Stimulated activated CD4-positive, alpha-beta T cell treated with anti-CD3 and anti-CD28 coated beads, Interleukin-2, amount 100 ng/mL, for 48 hours (primary cell): ENCODE results near the gene DYNLRB1.

ENCODE experiments used
- DNase-seq, 2 donors: peaks; one replicate each; pipeline ENCODE4 v3.0.0-alpha.2; 2020

The DYNLRB1 gene

DNA sequence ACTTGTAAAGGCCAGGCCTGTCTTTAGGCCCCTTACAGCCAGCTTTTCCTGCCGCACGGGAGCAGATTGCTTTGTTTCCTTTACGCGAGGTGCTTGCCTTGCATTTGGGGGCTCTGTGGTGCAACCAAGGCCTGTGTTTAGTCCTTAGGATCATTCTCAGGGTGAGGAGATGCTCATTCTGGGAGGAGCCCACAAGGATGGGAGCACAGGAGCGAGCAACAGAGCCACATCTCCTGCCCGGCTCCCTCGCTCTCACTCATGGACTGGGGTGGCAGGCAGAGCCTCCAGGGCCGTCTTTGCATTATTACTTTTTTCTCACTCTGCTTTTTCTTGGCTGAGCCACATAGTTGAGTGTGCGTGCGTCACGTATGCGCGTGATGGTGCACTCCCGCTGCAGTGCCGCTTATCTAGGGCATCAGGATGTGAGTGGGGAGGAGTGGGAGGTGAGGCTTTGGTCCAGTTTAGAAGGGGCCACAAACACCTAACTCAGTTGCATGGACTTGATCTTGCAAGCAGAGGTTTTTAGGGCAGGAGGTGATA is 19.1 kb downstream of the DYNLRB1 start:
- no peak for DNase-seq

DNA sequence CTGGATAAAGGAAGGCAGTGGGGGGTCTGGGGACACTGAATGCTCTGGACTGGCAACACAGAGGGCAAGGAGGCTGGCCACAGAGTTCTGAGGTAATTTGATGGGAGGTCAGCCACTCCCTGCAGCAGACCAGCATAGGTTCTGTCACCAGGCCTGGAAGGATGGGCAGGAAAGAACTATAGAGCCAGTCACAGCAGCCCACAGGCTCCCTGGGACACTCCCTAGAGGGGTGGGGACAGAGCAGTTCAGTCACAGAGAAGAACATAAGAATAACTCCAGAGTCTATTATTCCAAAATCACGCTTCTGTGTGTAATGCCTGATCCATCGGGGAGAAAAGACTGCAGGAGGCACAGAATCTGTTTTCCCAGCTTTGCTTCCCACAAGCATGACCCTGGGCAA is 19.6 kb downstream of the DYNLRB1 start:
- DNase-seq = no peak

DNA sequence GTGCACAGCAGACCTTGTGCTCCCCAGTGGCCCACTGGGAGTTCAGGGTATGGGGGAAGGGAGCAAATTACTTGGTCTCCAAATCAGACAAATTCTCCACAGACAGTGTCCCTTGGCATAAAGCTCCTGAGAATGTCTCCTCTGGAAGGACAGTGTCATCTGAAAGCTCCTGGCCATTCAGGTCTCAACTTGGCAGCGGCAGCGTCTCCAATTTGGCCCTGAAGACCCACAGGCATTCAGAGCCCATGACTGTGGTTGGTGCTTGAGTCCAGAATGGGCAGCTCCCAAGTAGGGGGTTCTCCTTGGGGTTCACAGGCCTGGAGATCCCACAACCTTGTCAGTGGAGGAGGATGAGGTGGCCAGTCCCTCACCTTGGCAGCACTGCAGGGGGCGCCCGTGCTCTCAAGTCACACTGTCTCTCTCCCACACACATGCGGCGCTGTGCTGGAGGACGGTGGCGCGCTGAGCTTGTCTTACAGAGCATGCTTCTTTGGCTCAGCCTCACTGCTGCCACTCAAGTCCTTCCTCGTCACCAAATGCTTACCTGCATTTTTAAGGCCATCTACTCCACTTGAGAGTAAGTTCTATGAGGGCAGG is 20.7 kb downstream of the DYNLRB1 start:
- DNase-seq = peak; percentile 39 to 41

DNA sequence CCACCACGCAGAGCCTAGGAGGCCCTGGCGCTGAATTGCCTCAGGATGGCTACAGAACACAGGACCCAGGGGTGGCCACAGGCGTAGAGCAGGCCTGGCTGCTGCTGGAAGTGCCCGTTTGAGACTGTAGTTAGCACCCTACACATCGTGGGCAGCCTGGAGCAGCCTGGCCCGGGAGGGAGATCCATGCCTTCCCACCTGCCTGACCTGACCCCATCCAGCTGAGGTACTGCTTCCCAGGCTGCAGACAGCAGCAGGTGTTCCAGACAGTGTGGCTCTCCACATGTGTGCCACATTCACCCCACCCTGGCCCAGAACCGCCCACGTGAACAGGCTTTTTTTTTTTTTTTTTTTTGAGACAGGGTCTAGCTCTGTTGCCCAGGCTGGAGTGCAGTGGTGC is 21.4 kb downstream of the DYNLRB1 start:
- DNase-seq = no peak

DNA sequence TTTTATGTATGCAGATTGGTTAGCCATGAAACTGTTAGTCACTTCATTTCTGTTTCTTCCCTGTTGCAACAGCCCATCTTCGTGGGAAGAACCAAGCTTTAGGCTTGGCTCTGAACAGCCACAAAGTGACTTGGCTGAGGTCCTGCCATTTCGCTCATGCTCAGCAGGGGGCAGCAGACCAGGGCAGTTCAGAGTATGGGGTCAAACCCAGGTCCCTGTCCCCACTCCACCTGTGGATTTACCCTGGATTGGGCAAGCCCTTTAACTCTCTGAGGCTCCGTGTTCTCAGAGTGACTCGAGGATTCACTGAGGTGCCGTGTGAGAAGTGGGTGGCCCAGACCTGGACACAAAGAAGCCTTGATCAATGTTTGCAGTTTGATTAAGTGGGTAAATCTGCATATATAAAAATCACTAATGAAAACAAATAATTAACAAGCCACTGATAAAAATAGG is 22.5 kb downstream of the DYNLRB1 start:
- DNase-seq = peak; percentile 56 to 58

DNA sequence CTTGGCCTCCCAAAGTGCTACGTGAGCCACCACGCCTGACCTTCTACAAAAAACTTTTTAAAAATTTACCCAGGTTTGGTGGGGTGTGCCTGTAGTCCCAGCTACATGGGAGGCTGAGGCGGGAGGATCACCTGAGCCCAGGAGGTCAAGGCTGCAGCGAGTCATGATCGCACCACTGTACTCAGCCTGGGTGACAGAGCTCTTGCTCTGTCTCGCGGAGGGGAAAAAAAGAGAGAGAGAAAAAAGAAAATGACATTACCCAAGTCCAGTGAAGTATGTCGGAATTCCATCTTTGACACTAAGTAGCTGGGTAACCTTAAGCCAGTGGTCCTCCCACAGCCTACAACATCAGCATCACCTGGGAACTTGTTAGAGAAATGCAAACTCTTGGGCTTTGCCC is 23.5 kb downstream of the DYNLRB1 start:
- DNase-seq = no peak

DNA sequence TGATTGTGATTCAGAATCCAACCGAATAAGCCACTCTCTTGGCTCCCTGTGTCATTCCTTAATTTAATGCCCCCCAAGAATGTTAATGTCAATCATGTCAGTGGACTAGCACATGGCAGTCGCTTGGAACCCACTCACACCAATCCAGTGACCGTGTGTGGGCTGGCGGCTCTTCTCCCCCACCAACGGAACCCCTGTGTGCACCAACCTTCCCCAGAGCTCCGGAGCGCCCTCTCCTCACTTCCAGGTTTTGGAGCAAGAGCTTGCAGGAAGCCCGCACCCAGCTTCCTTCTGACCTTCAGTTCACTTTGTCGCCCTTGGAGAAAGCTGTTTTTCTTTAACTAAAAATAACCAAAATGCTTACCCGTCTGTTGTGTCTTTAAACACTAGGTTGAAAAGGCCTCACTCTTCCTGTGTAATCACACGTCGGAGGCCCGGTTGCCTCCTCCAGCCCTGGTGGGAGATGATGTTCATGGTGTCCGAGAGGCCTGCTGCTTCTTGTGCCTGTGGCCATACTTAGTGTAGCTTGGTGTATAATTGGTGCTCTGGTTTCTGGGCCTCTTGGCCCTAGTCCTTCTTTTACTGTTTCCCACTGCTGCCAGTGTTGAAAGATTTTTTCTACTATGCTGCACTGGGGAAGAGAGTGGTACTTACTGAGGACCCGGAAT is 24.5 kb downstream of the DYNLRB1 start:
- DNase-seq = no peak

DNA sequence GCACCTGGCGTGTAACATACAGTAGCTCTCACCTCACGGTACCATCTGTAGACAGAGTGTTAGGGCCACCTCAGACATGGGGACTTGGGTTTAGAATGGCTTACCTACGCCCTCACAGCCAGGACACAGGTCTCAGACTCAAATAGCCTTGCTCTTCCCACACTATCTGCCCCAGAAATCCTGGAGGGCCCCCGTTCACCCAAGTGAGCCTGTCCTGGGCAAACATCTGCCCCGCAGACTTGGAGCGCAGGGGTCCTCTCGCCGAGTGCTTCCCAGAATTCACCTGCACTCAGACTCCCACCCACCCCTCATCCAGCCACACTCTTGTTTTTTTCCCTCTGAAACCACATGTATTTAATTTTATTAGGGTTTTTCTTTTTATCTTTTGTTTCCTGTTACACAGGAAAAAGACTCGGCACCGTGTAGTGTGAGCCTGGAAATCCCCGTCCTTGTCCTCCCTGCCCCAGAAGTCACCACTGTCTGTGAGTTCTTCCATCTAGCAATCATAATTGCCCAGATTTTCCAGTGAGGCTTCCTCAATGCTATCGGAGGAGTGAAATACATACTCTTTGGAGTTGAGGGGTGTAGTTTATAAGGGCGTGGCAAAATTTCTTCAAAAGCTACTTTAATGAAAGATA is 25.2 kb downstream of the DYNLRB1 start:
- no peak for DNase-seq

DNA sequence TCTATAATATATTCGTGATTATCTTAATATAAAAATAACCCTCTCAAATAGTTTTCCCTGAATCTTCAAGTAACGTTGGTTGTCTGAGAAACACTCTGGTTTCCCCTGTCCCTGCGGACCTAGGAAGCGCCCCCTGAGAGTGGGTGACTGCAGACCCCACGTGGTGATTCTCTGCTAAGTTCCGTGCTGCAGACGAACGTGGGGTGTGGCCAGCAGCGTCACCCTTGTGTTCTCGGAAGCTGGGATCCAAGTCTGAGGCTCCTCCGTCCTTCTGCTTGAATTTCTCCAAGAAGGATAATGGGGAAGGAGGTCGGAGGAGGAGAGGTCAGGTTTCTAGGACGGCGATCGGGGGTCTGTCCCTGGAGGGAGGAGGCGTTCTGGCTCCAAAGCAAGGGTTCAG is 25.7 kb downstream of the DYNLRB1 start:
- DNase-seq = no peak

DNA sequence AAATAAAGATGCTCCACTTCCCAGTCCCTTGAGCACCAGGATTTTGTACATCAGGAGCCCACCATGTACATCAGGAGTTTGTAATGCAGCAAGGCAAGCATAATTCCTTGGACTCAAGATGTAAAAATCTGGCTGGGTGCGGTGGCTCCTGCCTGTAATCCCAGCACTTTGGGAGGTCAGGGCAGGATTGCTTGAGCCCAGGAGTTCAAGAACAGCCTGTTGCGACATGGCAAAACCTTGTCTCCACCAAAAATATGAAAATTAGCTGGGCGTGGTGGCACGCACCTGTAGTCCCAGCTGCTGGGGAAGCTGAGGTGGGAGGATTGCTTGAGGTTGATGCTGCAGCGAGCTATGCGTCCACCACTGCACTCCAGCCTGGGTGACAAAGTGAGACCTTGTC is 26.2 kb downstream of the DYNLRB1 start:
- DNase-seq = no peak

DNA sequence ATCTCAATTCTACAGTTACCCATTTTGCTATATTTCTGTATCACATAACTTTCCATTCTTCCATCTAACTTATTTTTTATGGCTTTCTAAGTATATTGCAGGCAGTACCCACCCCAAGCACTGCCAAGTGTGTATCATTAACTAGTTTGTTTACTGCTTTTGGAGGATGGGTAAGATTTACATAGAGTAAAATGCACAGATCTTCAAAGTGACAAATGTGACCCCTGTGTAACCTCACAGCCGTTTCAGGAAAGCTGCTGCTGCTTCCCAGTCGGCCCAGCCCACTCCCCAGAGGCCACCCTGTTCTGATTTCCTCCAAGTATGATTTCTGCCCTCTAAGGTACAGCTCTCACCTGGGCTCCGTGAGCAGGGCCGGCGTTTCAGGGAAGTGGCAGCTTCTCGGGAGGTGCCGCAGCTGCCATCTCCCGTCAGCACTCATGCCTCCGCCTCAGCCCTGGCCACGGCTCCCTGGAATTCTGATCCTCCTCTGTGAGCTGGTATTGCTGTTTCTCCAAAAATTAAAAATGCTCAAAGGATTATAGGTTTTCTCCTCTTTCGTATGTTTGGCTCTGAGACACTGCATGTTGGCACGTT is 27.3 kb downstream of the DYNLRB1 start:
- DNase-seq = no peak

DNA sequence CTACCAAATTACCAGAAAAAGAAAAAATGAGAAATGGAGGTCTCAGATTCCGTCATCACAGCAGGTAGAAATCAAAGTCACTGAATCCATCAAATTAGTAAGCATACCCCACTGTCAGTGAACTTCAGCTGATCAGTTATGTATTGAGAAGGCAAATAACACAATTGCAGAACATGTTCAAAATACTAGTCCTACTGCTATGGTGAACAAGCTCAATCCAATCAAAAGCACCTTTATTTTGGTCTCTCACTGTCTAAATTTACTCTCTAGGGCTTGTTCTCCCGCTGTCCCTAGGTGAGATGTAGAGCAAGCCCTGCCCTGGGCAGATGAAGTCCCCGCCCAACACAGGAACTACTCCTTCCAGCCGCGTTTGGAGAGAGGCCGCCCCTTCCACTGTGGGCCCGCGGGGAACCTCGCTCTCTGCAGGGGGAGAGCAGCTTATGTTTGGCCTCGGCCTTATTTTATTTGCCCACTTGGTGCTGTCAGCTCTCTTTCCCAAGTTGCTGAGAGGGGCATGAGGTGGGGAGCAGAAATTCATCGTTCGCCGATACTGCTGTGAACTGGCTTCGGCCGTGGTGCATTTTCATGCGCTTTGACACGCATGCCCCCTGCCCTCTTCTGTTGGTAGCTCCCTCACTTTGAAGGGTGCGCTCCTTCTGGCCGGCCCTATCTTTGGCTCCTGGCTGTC is 28.0 kb downstream of the DYNLRB1 start:
- no peak for DNase-seq

DNA sequence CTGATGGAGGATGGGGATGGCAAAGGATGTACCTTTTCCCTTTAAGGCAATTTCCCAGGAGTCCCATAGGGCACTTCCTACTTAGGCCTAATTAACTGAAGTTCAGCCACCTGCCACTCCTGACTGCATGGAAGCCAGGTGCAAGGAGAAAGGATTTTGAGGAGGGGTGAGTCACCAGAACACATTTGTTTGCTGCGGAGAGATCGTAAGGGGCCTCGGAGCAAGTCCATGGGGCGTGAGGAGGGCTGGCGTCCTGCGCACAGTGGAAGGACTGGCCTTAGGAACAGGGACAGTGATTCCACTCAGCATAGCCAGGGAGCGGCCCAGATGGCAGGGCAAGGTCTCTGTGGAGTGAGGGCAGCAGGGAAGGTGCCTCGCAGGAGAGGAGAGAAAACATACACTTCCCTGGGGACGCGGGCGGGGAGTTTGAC is 30.5 kb downstream of the DYNLRB1 start:
- no peak for DNase-seq

DNA sequence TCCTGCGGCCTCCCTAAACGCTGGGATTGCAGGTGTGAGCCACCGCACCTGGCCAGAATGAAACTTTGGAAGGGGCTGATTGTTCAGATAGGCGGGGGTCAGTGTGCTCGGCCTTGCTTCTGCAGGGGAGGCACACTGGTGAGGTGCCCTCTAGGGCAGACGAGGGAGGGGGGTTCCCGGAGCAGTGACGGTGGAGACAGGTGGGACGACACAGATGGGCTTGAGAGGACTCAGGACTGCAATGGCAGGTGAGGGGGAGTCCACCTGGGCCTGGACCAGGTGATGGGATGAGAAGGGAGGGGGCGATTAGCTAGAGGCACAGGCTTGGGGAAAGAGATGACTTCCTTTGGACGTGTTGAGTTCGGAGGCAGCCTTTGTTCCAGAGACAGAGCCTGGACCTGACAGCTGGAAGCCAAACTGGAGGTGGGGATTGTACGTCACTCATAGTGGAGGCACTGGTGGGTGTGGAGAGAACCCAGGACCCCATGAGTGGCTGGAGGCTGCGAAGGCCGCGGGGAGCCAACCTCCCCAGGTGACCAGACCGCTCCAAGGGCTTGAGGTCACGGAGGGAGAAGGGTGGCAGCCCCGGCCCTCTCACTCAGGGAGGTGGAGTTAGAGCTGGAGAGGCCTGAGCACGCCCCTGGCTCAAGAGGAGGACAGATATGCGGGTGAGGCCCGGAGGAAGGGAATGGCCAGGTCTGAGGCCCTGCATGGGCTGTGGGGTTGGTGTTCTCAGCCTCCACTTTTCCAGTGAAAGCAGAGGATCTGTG is 31.8 kb downstream of the DYNLRB1 start:
- no peak for DNase-seq

DNA sequence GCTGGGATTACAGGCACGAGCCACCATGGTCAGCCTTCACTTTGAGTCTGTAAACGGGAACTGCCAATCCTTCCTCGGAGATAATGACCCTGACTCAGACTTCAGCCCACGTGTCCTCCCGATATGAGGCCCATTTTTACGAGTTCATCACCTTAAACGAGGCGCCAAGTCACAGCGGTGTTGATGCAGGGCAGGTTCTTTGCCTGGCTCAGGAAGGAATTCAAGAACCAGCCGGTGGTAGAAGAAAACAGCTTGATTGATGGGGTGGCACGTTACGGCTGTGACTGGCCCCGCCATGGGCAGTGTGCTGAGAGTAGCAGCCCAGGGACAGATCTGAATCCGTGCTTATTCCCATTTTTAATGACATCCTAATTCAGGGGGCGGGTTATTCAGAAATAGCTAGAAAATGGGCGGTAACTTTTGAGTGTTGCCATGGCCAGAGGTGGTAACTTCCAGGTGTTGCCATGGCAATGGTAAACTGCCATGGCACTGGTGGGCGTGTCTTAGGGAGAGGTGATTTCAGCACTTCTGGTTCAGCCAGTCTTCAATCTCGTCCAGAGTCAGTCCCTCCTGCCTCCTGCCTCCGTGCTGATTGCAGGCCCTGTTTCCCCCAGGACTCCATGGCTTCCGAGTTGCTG is 33.2 kb downstream of the DYNLRB1 start:
- no peak for DNase-seq

DNA sequence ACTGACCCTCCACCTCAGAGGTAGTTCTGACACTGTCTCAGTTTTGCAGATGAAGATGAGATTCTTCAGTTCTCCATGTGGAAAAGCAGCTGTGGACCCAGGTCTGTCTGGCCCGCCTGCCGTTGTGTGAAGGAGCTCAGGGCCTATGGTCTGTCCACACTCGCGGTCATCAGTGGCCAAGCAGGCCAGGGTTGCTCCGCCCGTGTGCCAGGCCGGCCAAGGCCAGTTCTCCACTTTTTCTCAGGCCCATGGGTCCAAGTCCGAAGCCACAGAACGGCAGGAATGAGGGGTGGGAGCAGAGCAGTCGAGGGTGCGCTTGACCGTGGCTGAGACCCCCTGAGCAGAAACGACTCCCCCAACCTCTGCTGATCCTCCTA is 33.7 kb downstream of the DYNLRB1 start:
- DNase-seq = no peak

DNA sequence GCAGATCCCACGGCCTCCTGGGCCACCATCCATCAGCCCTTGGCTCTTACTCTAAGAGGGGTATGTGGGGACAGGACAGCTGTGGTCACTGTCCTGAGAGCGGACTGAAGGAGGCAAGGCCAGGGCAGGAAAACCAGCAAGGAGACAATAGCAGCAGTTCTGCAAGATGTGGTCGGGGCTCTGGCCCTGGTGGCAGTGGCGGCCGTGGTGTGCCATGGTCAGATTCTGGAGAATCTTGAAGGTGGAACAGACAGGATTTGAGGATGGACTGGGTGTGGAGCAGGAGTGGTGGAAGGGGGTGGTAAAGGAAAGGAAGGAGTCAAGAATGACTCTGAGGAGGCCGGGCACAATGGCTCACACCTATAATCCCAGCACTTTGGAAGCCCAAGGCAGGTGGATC is 36.3 kb downstream of the DYNLRB1 start:
- no peak for DNase-seq

DNA sequence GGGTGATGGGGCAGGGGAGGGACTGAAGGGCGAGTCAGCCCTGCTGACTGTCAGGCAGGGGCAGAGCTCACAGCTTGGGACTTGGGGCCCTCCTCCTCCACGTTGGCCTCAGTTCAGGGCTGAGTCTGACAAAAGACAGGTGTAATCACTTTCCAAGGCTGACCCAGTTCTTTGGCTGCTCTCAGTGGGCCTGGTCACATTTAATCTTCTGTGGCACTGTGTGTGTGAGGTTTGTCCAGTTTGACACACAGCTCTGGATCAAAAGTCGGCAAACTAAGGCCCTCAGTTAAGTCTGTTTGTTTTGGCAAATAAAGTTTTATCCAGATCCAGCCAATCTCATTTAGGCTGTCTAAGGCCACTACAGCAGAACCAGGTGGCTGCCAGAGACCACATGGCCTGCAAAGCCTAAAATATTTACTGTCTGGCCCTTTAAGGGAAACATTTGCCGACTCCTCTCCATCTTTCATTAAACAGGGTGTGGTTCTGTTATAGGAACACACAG is 37.2 kb downstream of the DYNLRB1 start:
- no peak for DNase-seq

DNA sequence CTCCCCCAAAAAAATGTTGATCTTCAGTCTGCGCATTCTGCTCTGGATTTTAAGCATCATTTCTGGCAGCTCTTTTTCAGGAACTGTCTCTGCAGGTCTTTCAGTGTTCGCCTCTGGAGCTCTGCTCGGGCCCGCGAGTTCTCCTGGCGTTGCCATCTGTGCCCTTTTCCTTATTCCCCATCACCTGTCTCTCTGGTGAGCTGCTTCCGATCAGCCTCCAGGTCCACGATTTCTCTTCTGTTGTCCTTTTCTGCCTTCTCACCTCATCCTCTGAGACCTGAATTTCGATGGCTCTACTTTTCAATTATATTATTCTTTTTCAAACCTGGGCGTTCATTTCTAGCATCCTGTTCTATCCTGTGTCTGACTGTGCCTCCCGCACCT is 41.7 kb downstream of the DYNLRB1 start:
- no peak for DNase-seq

DNA sequence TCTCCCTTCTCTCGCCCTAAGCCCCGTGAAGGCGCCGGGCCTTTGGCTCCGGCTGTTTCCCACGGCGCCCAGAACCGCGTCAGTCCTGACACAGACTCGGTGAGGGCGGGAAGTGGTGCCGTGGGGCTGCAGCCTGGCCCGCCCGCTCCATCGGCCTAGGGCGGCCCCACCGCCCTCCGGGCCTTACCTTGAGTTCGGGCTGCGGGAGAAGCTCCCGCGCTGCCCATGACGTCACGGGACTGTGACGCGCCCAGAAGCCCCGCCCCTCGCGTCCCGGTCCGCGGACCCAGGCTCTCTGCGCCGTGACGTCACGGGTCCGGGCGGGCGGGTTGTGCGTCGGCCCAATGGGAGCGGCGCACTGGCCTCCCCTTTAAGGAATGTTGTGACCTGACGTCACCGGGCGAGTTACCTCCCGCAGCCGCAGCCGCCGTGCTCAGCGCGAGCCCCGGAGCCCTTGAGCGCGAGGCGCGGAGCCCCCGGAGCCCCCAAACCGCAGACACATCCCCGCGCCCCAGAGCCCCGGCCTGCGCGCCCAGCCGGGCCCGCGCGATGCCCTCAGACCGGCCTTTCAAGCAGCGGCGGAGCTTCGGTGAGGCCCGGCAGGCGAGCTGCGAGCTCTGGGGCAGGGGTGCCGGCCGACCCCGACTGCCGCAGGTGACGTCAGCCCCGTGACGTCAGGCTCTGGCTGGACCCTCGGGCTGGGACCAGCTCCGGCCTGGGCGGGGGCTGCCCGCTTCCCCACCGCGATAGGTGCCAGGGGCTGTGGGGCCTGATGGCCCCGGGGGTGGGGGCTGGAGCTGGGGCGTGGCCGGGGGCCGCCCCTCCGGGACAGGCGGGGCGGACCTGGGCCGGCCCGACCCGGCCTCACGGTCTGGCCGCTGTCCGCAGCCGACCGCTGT is 42.3 kb downstream of the DYNLRB1 start, which contains the start of gene MAP1LC3A:
Gene MAP1LC3A, plus strand, starts transcription at position 399 of the 899 bp plus-strand sequence. Its CDS starts 151 bp downstream, at position 550.
- peak; percentile 85 to 90 for DNase-seq
